ENCODE data around the gene NEUROD2. TPM values are rescaled to one million over a fixed set of nuclear protein-coding genes. Genes with fewer than 3 reads are reported as not detected.

Gene NEUROD2
- total RNA-seq, 1 donor = not detected

GRCh38 chr17:39598047-39598481, 9.7 kb downstream of the NEUROD2 start:
- H3K4me3 ChIP-seq (ENCODE audit: low read depth, low read length) = no peak overlapping the region
- no peak for TF ChIP-seq CTCF (IDR thresholded peaks at IDR 0.05; ENCODE audit: insufficient read depth, low read depth, low read length)
- DNase-seq (ENCODE audit: low read depth) = no peak

DNA sequence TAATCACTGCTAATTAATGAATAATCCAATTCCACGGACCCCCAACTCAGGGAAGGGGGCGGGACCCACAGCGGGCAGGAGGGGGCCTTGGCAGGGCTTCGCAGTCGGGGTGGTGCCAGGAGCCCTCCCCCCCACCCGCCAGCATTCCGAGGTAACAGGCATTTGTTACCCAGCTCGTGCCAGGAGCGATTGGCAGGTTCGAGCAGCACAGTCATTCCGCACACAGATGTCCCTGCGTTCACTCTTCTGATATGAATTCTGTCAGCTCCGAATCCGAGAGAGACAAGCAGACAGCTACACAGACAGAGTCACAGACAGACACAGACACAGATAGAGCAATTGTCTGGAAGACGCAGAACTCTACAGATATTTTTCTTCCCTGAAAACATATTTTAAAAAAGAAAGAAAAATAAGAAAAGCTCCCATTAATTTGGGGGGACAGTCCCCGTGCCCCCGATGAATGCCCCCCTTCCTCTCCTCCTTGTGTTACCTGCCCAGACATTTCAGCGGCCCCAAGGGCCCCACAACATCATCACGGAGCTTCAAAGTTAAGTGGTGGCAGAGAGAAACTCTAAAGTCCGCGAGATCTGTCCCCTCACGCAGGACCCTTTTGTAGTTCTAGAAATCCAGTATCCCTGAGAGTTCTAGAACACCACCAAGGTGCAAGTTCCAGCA, 10.2 kb downstream of the NEUROD2 start:
- no peak for DNase-seq (ENCODE audit: low read depth)
- TF ChIP-seq CTCF (IDR thresholded peaks at IDR 0.05; ENCODE audit: insufficient read depth, low read depth, low read length) = no peak
- H3K4me3 ChIP-seq (ENCODE audit: low read depth, low read length) = no peak overlapping the region

- DNase-seq (ENCODE audit: low read depth) = no peak
- no peak overlapping the region for H3K4me3 ChIP-seq (ENCODE audit: low read depth, low read length)
- no peak for TF ChIP-seq CTCF (IDR thresholded peaks at IDR 0.05; ENCODE audit: insufficient read depth, low read depth, low read length)
These were observed 11.0 kb downstream of the NEUROD2 start for GRCh38 chr17:39596543-39597267.

GRCh38 chr17:39595928-39596510, 11.7 kb downstream of the NEUROD2 start:
- TF ChIP-seq CTCF (IDR thresholded peaks at IDR 0.05; ENCODE audit: insufficient read depth, low read depth, low read length) = no peak
- DNase-seq (ENCODE audit: low read depth) = no peak
- H3K4me3 ChIP-seq (ENCODE audit: low read depth, low read length) = no peak overlapping the region

GRCh38 chr17:39595294-39595693, 12.4 kb downstream of the NEUROD2 start:
- no peak for DNase-seq (ENCODE audit: low read depth)
- H3K4me3 ChIP-seq (ENCODE audit: low read depth, low read length) = no peak overlapping the region
- no peak for TF ChIP-seq CTCF (IDR thresholded peaks at IDR 0.05; ENCODE audit: insufficient read depth, low read depth, low read length)

GRCh38 chr17:39593371-39593770, 14.3 kb downstream of the NEUROD2 start:
- TF ChIP-seq CTCF (IDR thresholded peaks at IDR 0.05; ENCODE audit: insufficient read depth, low read depth, low read length) = no peak
- DNase-seq (ENCODE audit: low read depth) = no peak

More at GRCh38 chr17:39593371-39593770, 14.3 kb downstream of the NEUROD2 start:
- no peak overlapping the region for H3K4me3 ChIP-seq (ENCODE audit: low read depth, low read length)

Data from fibroblast of villous mesenchyme (primary cell).